Endothelial cell of umbilical vein (primary cell): ENCODE measurements around the gene CDH22. TPM values are rescaled to one million over a fixed set of nuclear protein-coding genes. Genes with fewer than 3 reads are reported as not detected.

Source experiments
- BruUV-seq: library from RNA; stranded (reverse); fragments of 400-500 nt; replicated peaks from 2 replicates; lab custom pipeline; 2021; lab: Mats Ljungman, UMichigan
- CTCF ChIA-PET: fragments of 300-600, 350-600 bp; sonication (Branson Sonifier 250); formaldehyde crosslinking; loops from one replicate; lab custom pipeline; 2021; ENCODE audit warnings: antibody characterized with exemption, inconsistent platforms; lab: Charles Lee
- POLR2A ChIA-PET: fragments of 300-600, 350-600 bp; sonication (Branson Sonifier 250); formaldehyde crosslinking; loops from one replicate; lab custom pipeline; 2021; ENCODE audit warnings: antibody characterized with exemption, inconsistent platforms; lab: Charles Lee
- DNase-seq: peaks from one replicate; pipeline ENCODE4 v3.0.0-alpha.2; 2011; ENCODE audit warnings: low read depth, low spot score
- FAIRE-seq: peaks from 2 replicates; lab custom pipeline; 2011; peaks lifted over from hg19 to GRCh38; lab: Jason Lieb, UNC
- H2AFZ ChIP-seq: 2 replicates; pipeline ENCODE4 v1.6.0; 2012; ENCODE audit warnings: low read depth, low read length, control low read depth, inconsistent platforms
- H3K27ac ChIP-seq: 2 replicates; pipeline ENCODE4 v1.5.1; 2011; ENCODE audit warnings: low read depth, mild to moderate bottlenecking, control low read depth, low read length, moderate library complexity; ENCODE audit not compliant: insufficient read depth
- H3K27me3 ChIP-seq, 2 experiments: 2 replicates each; pipeline versions ENCODE4 v1.6.0 to v1.6.1; 2011; ENCODE audit warnings: low read length in 2 of 2, mixed read lengths in 1 of 2; ENCODE audit not compliant: control insufficient read depth in 2 of 2, insufficient read depth in 2 of 2
- H3K36me3 ChIP-seq, 2 experiments: 2 replicates in 1 of 2; 3 replicates in 1 of 2; pipeline ENCODE4 v1.5.1; 2011; ENCODE audit warnings: low read length in 2 of 2, mild to moderate bottlenecking in 1 of 2, moderate library complexity in 1 of 2; ENCODE audit not compliant: control insufficient read depth in 2 of 2, insufficient read depth in 2 of 2; ENCODE audit errors: extremely low read depth in 1 of 2
- H3K4me1 ChIP-seq: 3 replicates; pipeline ENCODE4 v1.5.1; 2011; ENCODE audit warnings: mild to moderate bottlenecking, low read length; ENCODE audit not compliant: control insufficient read depth, insufficient read depth; ENCODE audit errors: extremely low read depth
- H3K4me2 ChIP-seq: 2 replicates; pipeline ENCODE4 v1.6.1; 2011; ENCODE audit warnings: low read length, control low read depth, mixed read lengths; ENCODE audit not compliant: insufficient read depth
- H3K4me3 ChIP-seq, 3 experiments: fragments of 200-600 bp in 1 of 3; sonication (generic), shearing (Covaris generic) in 1 of 3; replicated peaks in 1 of 3; 2 replicates each; pipeline ENCODE4 v1.5.1; 2011 to 2016; ENCODE audit warnings: control low read depth in 3 of 3, low read length in 3 of 3, mild to moderate bottlenecking in 2 of 3, inconsistent platforms in 1 of 3, low read depth in 1 of 3, moderate library complexity in 1 of 3; ENCODE audit not compliant: insufficient read depth in 1 of 3
- H3K79me2 ChIP-seq: 2 replicates; pipeline ENCODE4 v1.6.0; 2012; ENCODE audit warnings: low read length, inconsistent platforms; ENCODE audit not compliant: control insufficient read depth, insufficient read depth
- H3K9ac ChIP-seq: replicated peaks from 2 replicates; pipeline ENCODE3; 2011; ENCODE audit warnings: low read length, control low read depth; ENCODE audit not compliant: insufficient read depth; ENCODE audit errors: extremely low read depth
- H3K9me1 ChIP-seq: replicated peaks from 3 replicates; pipeline ENCODE4 v1.6.0; 2011; ENCODE audit warnings: mild to moderate bottlenecking, low read length; ENCODE audit not compliant: control insufficient read depth, insufficient read depth; ENCODE audit errors: extremely low read depth
- H3K9me3 ChIP-seq: replicated peaks from 2 replicates; pipeline ENCODE4 v1.5.1; 2012; ENCODE audit warnings: low read length, inconsistent platforms; ENCODE audit not compliant: control insufficient read depth, insufficient read depth
- H4K20me1 ChIP-seq: replicated peaks from 2 replicates; pipeline ENCODE3; 2011; ENCODE audit warnings: mild to moderate bottlenecking, low read length; ENCODE audit not compliant: control insufficient read depth, insufficient read depth; ENCODE audit errors: extremely low read depth
- EZH2 ChIP-seq: IDR thresholded peaks from 2 replicates; pipeline ENCODE4 v1.6.1; 2012; ENCODE audit warnings: borderline replicate concordance, low read depth, mild to moderate bottlenecking, moderate library complexity, low read length, inconsistent platforms; ENCODE audit not compliant: severe bottlenecking
- FOS ChIP-seq: IDR thresholded peaks from 2 replicates; pipeline ENCODE4 v1.6.1; 2011; ENCODE audit warnings: mild to moderate bottlenecking, low read length, moderate library complexity, borderline replicate concordance; ENCODE audit not compliant: insufficient read depth
- GATA2 ChIP-seq: IDR thresholded peaks from 2 replicates; pipeline ENCODE4 v1.7.0; 2011; ENCODE audit warnings: low read depth, mild to moderate bottlenecking, moderate library complexity, mixed read lengths, low read length; ENCODE audit not compliant: insufficient read length, insufficient read depth
- JUN ChIP-seq: IDR thresholded peaks from 2 replicates; pipeline ENCODE4 v1.6.1; 2011; ENCODE audit warnings: borderline replicate concordance, low read depth; ENCODE audit not compliant: insufficient read length, insufficient read depth
- MYC ChIP-seq: IDR thresholded peaks from one replicate; pipeline ENCODE4 v1.6.1; 2011; ENCODE audit warnings: mild to moderate bottlenecking, low read depth, low read length
- POLR2A ChIP-seq: IDR thresholded peaks from 2 replicates; pipeline ENCODE4 v1.6.1; 2012; ENCODE audit warnings: low read depth, mild to moderate bottlenecking, control low read depth, low read length
- POLR2AphosphoS5 ChIP-seq: IDR thresholded peaks from 2 replicates; pipeline ENCODE4 v1.6.1; 2012; ENCODE audit warnings: low read depth, mild to moderate bottlenecking, control low read depth, low read length, moderate library complexity; ENCODE audit not compliant: insufficient read depth
- dilution Hi-C: fragments of 300-500 bp; cut with MboI; formaldehyde crosslinking; loops from one replicate; pipeline ENCODE4 v1.15.0; 2019; ENCODE audit warnings: low sequenced_read_pairs; ENCODE audit not compliant: extremely low pct_ligation_motif_present
- intact Hi-C: fragments of 100-400 bp; cut with micrococcal nuclease; formaldehyde crosslinking; loops from one replicate; pipeline ENCODE4 v1.10.0; 2022
- polyA plus RNA-seq, 4 experiments: library from polyadenylated mRNA; depleted of rRNA in 3 of 4; stranded (reverse) in 3 of 4; unstranded in 1 of 4; fragments of >200 nt; gene quantifications; 2 replicates each; pipeline versions ENCODE4 v1.2.1 to v1.2.3, GENCODE V29; 2011 to 2012; ENCODE audit warnings: missing spikeins in 1 of 4
- total RNA-seq: library from RNA; stranded (reverse); gene quantifications from 2 replicates; pipeline ENCODE4 v1.2.3, GENCODE V29; 2021
- TF ChIP-seq, protein P1 (sequence below): IDR thresholded peaks from 2 replicates; pipeline ENCODE4 v1.6.1; 2011; ENCODE audit not compliant: insufficient read depth, insufficient read length
- TF ChIP-seq, protein P2 (sequence below), 2 donors: IDR thresholded peaks; 1 replicate in 1 of 2; 2 replicates in 1 of 2; pipeline ENCODE4 v1.5.1; 2011; ENCODE audit warnings: low read length in 2 of 2, mild to moderate bottlenecking in 2 of 2, moderate library complexity in 2 of 2, control low read depth in 1 of 2, inconsistent platforms in 1 of 2, low read depth in 1 of 2; ENCODE audit not compliant: insufficient read depth in 1 of 2; ENCODE audit errors: extremely low read depth in 1 of 2

Gene CDH22
- total and polyA plus RNA-seq, 2 donors (not counting 3 experiments of a cell fraction or from before 2014, with no cell fraction given): not detected

DNA sequence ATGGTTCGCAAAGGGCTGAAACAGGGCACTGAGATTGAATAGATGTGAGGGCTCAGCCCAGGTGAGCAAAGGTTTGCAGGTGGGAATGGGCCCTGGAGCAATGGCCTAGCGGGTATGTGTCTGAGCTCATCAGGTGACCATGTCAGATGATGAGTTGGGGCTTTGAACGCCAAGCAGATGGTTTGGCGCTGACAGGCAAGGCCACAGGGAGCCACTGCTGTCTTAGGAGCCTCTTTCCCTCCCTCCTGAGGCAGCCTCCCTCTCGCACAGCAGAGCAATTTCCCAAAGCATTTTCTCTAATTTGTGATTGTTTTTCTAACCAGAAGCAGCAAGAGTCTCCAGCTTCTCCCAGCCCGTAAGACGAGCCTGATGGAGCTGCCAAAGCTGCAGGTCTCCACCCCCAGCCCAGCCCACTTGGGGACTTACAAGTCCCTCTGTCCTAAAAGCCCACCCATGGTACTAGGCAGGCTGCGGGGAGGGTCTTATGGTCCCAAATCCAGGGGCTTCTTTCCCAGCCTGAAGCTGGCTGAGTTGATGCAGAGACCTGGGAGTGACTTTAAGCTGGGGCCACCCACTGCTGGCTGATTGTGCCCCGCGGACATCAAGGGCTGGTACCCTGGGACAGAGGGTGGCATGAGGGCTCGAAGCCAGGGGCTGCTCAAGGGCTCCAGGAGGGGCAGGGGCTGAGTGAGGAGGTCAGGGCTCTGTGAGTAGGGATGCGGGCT, 11.6 kb downstream of the CDH22 start:
- ChIA-PET POLR2A (no interaction called here), CTCF (interaction anchor here (1.1 to 1.2 kb wide), 2 partner anchors 8 to 10 kb away, joined by 3 read pairs; no protein-coding TSS in a partner anchor)
- no peaks in the 10 kb centered on the region for H3K9me3 ChIP-seq
- no peaks in the 10 kb centered on the region for H3K9me1 ChIP-seq
- TF ChIP-seq POLR2A: no peak
- TF ChIP-seq FOS: no peak
- TF ChIP-seq GATA2: no peak
- TF ChIP-seq EZH2: no peak
- TF ChIP-seq, protein P1, sequence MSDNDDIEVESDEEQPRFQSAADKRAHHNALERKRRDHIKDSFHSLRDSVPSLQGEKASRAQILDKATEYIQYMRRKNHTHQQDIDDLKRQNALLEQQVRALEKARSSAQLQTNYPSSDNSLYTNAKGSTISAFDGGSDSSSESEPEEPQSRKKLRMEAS: no peak
- TF ChIP-seq MYC: no peak
- TF ChIP-seq, protein P2, sequence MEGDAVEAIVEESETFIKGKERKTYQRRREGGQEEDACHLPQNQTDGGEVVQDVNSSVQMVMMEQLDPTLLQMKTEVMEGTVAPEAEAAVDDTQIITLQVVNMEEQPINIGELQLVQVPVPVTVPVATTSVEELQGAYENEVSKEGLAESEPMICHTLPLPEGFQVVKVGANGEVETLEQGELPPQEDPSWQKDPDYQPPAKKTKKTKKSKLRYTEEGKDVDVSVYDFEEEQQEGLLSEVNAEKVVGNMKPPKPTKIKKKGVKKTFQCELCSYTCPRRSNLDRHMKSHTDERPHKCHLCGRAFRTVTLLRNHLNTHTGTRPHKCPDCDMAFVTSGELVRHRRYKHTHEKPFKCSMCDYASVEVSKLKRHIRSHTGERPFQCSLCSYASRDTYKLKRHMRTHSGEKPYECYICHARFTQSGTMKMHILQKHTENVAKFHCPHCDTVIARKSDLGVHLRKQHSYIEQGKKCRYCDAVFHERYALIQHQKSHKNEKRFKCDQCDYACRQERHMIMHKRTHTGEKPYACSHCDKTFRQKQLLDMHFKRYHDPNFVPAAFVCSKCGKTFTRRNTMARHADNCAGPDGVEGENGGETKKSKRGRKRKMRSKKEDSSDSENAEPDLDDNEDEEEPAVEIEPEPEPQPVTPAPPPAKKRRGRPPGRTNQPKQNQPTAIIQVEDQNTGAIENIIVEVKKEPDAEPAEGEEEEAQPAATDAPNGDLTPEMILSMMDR (IDR thresholded peaks at IDR 0.05; ENCODE audit: extremely low read depth in 1 of 2, insufficient read depth in 1 of 2, low read depth in 1 of 2, low read length in 2 of 2): no peak
- TF ChIP-seq POLR2AphosphoS5: no peak
- TF ChIP-seq JUN: no peak
- H2AFZ ChIP-seq: no peak overlapping the region
- dilution Hi-C loops: no loop called here
- H3K79me2 ChIP-seq: no peaks in the 10 kb centered on the region
- intact Hi-C loops: no loop called here
- DNase-seq (no peak), FAIRE-seq (no peak)
- no peak overlapping the region for H3K9ac ChIP-seq
- H4K20me1 ChIP-seq: no peaks in the 10 kb centered on the region
- H3K4me3 ChIP-seq: no peak overlapping the region
- no peak overlapping the region for H3K27ac ChIP-seq
- no peaks in the 10 kb centered on the region for H3K4me1 ChIP-seq
- no peaks in the 10 kb centered on the region for H3K36me3 ChIP-seq
- no peak overlapping the region for H3K4me2 ChIP-seq
- no peaks in the 10 kb centered on the region for H3K27me3 ChIP-seq
- no TSS peak for BruUV-seq
